GM19238 (cell line): ENCODE results near the gene CCDC188.
"Not testable (repeated sequence)": the region's sequence is repeated elsewhere in the genome, so short reads cannot be mapped to it uniquely, and the experiment has no call there.

Experiments used
- DNase-seq: peaks from one replicate; pipeline ENCODE4 v3.0.0; 2011; ENCODE audit warnings: low spot score; ENCODE audit not compliant: insufficient read length

The CCDC188 gene

DNA sequence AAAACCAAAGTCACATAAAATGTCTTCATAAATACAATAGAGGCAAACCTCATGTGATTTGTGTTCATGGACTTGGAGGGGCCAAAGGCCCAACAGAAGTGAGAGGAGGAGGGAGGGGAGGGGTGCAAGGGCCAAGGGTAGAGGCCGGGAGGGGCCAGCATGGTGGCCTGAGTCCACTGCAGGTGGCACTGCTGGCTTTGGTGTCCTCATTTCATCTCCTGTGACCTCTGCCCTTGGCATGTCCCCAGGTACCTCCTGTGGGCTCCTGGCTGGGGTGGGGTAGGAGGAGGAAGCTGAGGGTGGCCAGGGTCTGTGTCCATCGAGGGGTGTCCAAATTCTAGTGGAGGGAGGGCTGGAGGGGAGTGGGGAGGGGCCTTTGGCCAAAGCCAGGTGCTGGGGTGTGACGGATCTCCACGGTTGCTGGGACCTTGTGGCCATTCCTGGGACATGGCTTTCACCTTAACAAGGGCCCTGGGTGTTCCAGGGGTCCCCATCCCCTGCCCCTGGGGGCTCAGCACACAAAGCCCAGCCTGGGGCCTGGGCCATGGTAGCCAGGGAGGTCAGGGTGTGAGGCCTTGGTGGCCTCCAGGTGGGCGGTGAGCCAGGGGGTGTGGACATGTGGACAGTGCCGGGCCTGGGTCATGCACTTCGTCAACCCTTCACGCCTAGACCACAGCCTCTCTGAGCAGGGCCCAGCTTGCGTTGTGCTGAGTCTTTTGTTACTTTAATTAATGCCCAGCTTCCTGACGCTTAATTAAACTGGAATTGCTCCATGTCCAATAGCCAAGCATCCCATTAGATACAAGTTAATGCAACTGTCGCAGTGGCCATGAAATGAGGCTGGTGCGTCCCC lies 20.7 kb upstream of the CCDC188 start:
- no peak for DNase-seq

- DNase-seq, result no peak
Measured at GRCh38 chr22:20170170-20170569, 19.3 kb upstream of the CCDC188 start.

DNA sequence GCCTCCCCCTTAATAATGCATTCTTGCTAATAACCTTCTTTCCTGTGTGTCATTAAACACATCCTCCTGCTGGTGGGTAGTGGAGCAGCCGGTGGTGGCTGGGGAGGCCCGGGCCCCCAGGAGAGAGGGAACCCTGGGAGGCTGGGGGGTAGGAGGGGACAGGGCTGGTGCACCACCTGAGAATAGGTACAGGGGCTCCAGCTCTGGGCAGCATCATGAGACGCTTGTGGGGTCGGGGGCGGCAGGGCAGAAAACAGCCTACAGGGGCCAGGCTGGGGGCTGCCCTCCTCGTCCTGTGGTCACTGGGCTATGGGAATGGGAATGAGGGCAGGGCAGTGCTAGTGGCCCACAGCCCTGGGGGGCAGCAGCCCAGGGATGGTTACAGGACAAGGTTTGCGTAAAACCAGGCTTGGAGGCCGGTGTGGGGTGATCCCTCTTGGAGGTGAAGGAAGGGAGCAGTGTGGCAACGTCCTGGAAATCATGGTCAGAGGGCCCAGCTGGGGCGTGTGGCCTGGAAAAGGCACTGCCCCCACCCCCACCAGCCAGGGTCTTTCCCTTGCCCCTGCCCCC lies 18.5 kb upstream of the CCDC188 start:
- no peak for DNase-seq

DNA sequence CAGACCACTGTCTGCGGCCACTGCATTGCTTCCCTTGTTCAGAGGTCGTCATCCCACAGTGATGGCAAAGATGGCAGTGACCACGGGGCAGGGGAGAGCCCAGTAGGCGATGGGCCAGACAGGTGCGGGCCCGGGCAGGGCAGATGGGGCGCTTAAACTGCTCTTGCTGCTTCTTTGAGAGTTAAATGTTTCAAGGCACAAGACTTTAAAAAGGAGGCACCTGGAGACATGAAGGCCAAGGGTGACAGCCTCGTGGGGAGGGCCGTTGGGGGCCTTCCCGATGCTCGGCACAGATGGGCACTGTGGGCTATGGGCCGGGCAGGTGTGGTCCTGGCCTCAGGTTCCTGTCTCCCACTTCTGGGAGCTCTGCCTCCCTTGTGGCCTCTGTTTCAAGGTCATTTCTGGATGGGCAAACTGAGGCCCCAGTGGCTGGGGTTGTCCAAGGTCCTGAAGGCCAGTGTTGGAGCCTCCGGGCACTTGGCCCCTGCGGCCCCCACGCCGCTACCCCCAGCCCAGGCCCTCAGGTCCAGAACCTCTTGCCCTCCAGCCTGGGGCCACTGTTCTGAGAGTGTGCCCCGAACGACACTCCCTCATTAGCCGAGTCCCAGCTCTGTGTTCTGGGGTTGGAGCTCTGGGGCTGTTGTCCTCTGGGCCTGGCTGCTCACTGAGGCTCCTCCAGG lies 16.9 kb upstream of the CCDC188 start:
- no peak for DNase-seq

- DNase-seq, result no peak
Measured at GRCh38 chr22:20166703-20167102, 15.8 kb upstream of the CCDC188 start.

DNA sequence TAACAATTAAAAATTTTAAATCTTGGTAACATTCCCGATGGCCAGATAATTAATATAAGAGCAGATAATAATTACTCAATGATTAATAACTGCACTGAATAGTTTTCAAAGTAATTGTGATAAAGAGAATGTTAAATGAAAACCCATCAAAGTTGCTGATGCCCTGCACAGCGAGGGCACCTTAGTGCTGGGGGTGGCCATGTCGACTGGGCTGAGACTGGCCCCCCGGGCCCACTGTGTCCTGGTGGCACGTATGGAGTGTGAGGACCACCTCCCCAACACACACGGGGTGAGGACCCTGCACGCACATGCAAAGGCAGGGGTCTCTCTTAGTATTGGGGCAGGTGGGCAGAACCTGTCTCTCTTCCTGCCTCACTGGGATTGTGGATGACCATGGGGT lies 15.1 kb upstream of the CCDC188 start:
- DNase-seq, result no peak

DNA sequence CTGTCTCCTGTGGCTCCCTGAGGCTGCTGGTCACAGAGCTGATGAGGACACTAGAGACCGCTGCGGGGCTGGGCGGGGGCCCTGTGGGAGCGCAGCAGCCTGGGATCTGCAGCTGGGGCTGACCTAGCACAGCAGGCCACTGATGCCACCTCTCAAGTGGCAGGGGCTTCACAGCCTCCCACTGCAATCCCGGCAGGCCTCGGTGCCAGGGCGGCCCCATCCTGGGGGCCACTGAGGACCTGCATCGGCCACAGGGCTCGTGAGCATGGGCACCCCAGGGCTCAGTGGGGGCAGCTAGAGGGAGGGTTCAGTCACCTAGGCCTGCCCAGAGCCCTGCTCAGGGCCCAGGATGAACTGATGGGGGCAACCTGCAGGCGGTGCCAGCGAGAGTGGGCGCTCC lies 14.6 kb upstream of the CCDC188 start:
- DNase-seq, result no peak

DNA sequence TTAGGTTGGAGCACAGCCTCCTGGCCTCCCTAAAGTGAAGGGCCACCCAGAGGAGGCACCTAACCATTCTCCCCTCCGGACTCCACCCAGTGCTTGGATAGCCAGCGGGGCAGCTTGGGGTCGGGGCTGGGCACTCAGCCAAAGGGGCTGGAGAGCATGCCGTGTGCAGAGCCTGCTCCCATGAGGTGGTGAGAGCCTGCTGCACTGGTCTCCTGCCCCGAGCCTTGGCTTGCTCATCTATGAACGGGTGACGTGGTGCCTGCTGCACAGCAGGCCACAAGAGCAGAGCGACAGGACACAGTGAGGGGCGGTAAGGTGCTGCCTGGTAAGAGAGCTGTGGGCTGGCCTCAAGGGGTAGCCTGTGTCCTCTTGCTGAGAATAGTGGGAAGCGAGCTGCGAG lies 14.0 kb upstream of the CCDC188 start:
- no peak for DNase-seq

DNA sequence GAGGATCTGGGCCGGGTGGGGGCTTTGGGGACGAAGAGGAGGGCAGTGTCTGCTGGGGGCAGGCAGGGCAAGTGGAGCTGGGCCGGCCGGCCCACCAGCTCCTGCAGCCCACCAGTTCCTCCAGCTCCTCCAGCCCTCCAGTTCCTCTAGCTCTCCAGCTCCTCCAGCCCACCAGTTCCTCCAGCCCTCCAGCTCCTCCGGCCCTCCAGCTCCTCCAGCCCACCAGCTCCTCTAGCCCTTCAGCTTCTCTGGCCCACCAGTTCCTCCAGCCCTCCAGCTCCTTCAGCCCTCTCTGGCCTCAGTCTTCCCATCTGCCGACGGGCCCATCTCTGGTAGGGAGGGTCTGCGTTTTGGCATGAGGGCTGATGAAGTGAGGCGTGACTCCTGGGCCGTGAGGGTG lies 9.2 kb upstream of the CCDC188 start:
- DNase-seq, result no peak

GRCh38 chr22:20159531-20159930 lies 8.7 kb upstream of the CCDC188 start:
- DNase-seq, result not testable (repeated sequence)

- no peak for DNase-seq
Measured at GRCh38 chr22:20159076-20159475, 8.2 kb upstream of the CCDC188 start.

GRCh38 chr22:20158391-20159036 lies 7.7 kb upstream of the CCDC188 start:
- no peak for DNase-seq

DNA sequence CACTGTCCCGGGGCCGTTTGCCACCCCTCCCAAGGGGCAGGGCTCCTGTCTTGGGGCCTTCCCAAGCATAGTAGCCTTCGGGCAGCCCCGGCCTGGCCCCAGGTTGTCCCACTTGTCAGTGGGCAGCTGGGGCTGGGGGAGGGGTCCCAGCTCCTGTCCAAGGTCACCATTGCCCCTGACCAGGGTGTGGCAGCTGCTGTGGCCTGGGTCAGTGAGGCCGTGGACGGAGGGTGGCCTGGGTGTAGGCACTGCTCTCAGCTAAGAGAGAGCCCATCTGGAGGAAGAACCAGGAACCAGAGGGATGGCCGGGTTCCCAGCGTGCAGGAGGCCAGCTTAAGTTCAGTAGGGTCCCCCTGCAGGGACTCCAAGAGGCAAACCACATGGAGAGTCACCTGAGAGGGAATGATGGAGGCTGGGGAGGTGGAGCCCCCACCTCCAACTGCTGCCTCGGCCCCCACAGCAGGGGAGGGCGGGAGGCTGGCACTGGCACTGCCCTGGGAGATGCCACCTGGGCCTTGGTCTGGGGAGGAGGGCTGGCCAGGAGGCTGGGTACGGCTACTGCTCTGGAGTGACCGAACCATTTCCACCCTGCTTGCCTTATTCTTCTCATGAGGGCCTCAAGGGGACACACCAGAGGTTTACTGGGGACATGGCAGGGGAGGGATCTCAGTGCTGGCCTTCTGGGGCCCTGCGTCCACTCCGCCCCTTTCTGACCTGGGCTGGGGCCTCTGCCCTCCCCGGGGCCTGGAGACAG lies 6.8 kb upstream of the CCDC188 start:
- no peak for DNase-seq

- peak; percentile 97 for DNase-seq
Measured at GRCh38 chr22:20156611-20157429, 6.0 kb upstream of the CCDC188 start.

DNA sequence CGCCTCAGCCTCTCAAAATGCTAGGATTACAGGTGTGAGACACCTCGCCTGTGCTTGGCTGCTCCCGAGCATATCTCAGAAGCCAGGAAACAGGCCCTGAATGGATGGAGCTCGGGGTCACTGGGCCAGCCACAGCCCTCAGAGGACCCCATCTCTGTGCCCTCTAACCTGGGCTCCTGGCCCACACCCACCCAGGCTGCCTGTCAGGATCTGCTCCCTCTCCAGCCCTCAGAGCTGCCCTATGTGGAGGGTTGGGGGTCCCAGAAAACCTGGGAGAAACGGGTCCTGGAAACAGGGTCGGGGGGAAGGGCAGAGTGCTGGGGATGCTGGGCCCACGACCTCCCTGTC lies 5.2 kb upstream of the CCDC188 start:
- no peak for DNase-seq

DNA sequence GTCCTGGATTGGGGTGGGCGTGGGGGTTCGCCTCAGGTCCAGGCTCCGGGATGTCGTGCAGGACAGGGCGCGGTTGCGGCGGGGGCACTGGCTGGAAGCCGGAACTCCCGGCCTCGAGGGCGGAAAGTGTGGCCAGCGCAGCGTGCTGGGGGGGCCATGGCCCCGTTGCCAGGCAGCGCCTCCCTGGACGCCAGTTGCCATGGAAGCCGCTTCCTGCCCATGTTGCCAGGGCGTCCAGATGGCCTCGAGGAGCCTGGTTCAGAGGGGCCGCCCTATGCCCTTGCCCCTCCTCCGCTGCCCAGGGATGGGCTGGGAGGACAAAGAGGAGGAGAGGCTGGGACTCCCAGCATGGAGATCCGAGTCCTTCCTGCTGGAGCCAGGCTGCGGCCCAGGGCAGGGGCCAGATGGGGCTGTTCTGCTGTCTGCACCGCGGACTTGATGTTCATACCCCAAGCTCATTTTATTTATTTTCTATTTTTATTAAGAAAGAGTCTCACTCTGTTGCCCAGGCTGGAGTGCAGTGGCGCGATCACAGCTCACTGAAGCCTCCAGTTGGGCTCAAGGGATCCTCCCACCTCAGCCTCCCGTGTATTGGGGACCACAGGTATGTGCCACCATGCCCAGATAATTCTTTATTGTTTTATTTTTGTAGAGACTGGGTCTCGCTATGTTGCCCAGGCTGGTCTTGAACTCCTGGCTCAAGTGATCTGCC lies 4.6 kb upstream of the CCDC188 start:
- DNase-seq, result no peak

GRCh38 chr22:20154602-20155187 lies 3.8 kb upstream of the CCDC188 start:
- no peak for DNase-seq

DNA sequence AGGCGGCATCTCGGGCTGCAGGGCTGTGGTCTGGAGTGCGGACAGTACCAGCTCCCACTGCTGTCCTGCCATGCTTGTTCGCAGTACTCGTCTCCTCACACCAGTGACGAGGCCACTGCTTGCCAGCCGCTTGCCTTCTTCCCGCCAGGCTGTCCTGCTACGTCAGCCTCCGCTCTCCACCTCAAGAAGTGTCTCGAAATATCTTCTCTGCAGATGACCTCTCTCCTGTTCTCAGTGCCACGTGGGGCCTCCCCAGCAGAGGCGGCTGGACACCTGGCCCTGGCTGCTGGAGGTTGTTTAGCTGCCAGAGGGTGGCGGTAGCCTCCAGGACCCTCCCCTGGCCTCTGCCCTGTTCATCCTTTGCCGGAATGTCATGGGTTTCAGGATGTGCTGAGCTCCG lies 3.1 kb upstream of the CCDC188 start:
- no peak for DNase-seq

GRCh38 chr22:20152464-20152890 lies 1.6 kb upstream of the CCDC188 start:
- DNase-seq, result no peak

GRCh38 chr22:20151276-20151588 lies 377 bp upstream of the CCDC188 start:
- DNase-seq, result no peak
